K562 (cell line): ENCODE data around the gene HSPA1B. TPM values are rescaled to one million over a fixed set of nuclear protein-coding genes. Genes with fewer than 3 reads are reported as not detected.
A peak's percentile ranks its signal among the peaks of the same experiment; 100 is the strongest.

Source experiments
- CREM ChIP-seq: IDR thresholded peaks from 2 replicates; pipeline ENCODE4 v1.6.1; 2014; ENCODE audit warnings: antibody characterized with exemption, low read depth
- DACH1 ChIP-seq: fragments of 450-650 bp; IDR thresholded peaks from 2 replicates; pipeline ENCODE4 v1.6.1; 2018; ENCODE audit not compliant: partially characterized antibody
- E2F3 ChIP-seq: fragments of 250-450 bp; sonication (Bioruptor Pico); IDR thresholded peaks from 2 replicates; pipeline ENCODE4 v1.4.0; 2020; ENCODE audit warnings: mild to moderate bottlenecking
- HNRNPLL ChIP-seq: fragments of 200-400 bp; formaldehyde crosslinking; IDR thresholded peaks from 2 replicates; pipeline ENCODE4 v1.6.1; 2017; ENCODE audit warnings: low read length, low read depth, mild to moderate bottlenecking; ENCODE audit not compliant: poor library complexity, severe bottlenecking
- JUND ChIP-seq, 2 experiments: IDR thresholded peaks; 2 replicates in 1 of 2; 3 replicates in 1 of 2; pipeline ENCODE4 v1.6.1; 2011; ENCODE audit warnings: borderline replicate concordance in 2 of 2, low read depth in 2 of 2, low read length in 2 of 2, improper control_type of control experiment in 1 of 2, missing biosample characterization in 1 of 2, missing genetic modification characterization in 1 of 2, missing genetic modification reagents in 1 of 2
- SOX6 ChIP-seq: fragments of 450-650 bp; IDR thresholded peaks from 2 replicates; pipeline ENCODE4 v1.6.1; 2014; ENCODE audit warnings: mild to moderate bottlenecking
- TBP ChIP-seq: optimal IDR thresholded peaks from 2 replicates; pipeline ENCODE3; 2011; ENCODE audit warnings: low read depth, low read length, improper control_type of control experiment
- ZNF76 ChIP-seq: fragments of 250-450 bp; sonication (Bioruptor Pico); IDR thresholded peaks from 2 replicates; pipeline ENCODE4 v1.4.0; 2020; ENCODE audit warnings: mild to moderate bottlenecking, moderate library complexity, borderline replicate concordance
- ZNF79 ChIP-seq: fragments of 250-450 bp; sonication (Bioruptor Pico); IDR thresholded peaks from 2 replicates; pipeline ENCODE4 v1.4.0; 2020; ENCODE audit warnings: low read depth, mild to moderate bottlenecking, moderate library complexity
- polyA plus RNA-seq, 8 experiments: library from polyadenylated mRNA; depleted of rRNA in 4 of 8; stranded (reverse) in 5 of 8; unstranded in 3 of 8; fragments of >200 nt; fragmentation: Nextera tagmentation in 2 of 8; fragmentation: Illumina TruSeq in 1 of 8; extraction: Ambion mirVana in 2 of 8; extraction: Trizol in 1 of 8; gene quantifications; 2 replicates each; pipeline versions ENCODE4 v1.2.1 to v1.2.3, GENCODE V29; 2011 to 2014; ENCODE audit warnings: inconsistent platforms in 1 of 8, missing spikeins in 1 of 8
- total RNA-seq, 7 experiments: library from RNA; depleted of rRNA in 6 of 7; stranded (reverse); fragments of >200 nt in 6 of 7; fragmentation: Illumina TruSeq in 2 of 7; extraction: Trizol in 2 of 7; gene quantifications; 2 replicates each; pipeline versions ENCODE4 v1.2.1 to v1.2.3, GENCODE V29; 2011 to 2021; ENCODE audit warnings: low replicate concordance in 1 of 7
- TF ChIP-seq, protein P1 (sequence below): fragments of 250-450 bp; sonication (Bioruptor Pico); IDR thresholded peaks from 2 replicates; pipeline ENCODE4 v1.4.0; 2020; ENCODE audit warnings: mild to moderate bottlenecking
- TF ChIP-seq, protein P2 (sequence below): fragments of 250-450 bp; sonication (Bioruptor Pico); IDR thresholded peaks from 2 replicates; pipeline ENCODE4 v1.4.0; 2020; ENCODE audit warnings: mild to moderate bottlenecking, moderate library complexity, borderline replicate concordance
- TF ChIP-seq, protein P3 (sequence below): fragments of 450-650 bp; formaldehyde crosslinking; IDR thresholded peaks from 2 replicates; pipeline ENCODE4 v1.4.0; 2020; ENCODE audit warnings: mild to moderate bottlenecking
- TF ChIP-seq, protein P4 (sequence below), 2 experiments: fragments of 450-650 bp in 1 of 2; sonication (generic) in 1 of 2; formaldehyde crosslinking; conservative IDR thresholded peaks; 2 replicates each; pipeline versions ENCODE4 v1.4.0 to v1.8.1; 2020 to 2022; ENCODE audit warnings: mild to moderate bottlenecking in 1 of 2, missing genetic modification reagents in 1 of 2
- TF ChIP-seq, protein P5 (sequence below): fragments of 450-650 bp; IDR thresholded peaks from 2 replicates; pipeline ENCODE4 v1.6.1; 2016; ENCODE audit warnings: borderline replicate concordance
- TF ChIP-seq, protein P6 (sequence below): fragments of 450-650 bp; formaldehyde crosslinking; conservative IDR thresholded peaks from 2 replicates; pipeline ENCODE4 v1.4.0; 2022; ENCODE audit warnings: mild to moderate bottlenecking, missing genetic modification characterization
- TF ChIP-seq, protein P7 (sequence below): fragments of 450-650 bp; formaldehyde crosslinking; IDR thresholded peaks from 2 replicates; pipeline ENCODE4 v1.4.0; 2022; ENCODE audit warnings: mild to moderate bottlenecking, moderate library complexity

The HSPA1B gene
- total and polyA plus RNA-seq, 9 of the 15 experiments (the other 6 are each of a cell fraction or from before 2014, with no cell fraction given), result 0.27 to 227 (median 51.2) TPM

DNA sequence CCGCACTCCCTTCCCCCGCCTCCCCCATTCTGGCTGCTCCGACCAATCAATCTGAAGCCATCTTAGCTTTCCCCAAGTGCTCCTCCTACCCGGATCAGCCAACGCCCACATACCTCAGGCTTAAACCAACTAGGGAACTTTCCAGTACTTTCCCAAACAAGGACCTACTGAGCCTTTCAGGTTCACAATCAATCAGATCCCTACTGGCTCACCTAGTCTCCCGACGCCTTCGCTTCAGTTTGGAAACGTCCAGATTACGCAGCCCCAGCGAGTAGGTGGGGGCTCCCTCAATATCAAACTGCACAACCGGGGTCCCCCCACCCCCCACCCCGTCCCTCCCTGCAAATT lies 12.9 kb upstream of the HSPA1B start (continued):
- TF ChIP-seq, protein P1, sequence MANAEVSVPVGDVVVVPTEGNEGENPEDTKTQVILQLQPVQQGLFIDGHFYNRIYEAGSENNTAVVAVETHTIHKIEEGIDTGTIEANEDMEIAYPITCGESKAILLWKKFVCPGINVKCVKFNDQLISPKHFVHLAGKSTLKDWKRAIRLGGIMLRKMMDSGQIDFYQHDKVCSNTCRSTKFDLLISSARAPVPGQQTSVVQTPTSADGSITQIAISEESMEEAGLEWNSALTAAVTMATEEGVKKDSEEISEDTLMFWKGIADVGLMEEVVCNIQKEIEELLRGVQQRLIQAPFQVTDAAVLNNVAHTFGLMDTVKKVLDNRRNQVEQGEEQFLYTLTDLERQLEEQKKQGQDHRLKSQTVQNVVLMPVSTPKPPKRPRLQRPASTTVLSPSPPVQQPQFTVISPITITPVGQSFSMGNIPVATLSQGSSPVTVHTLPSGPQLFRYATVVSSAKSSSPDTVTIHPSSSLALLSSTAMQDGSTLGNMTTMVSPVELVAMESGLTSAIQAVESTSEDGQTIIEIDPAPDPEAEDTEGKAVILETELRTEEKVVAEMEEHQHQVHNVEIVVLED (CRISPR knock-in tag), result peak; percentile 54
- TF ChIP-seq HNRNPLL, result no peak
- TF ChIP-seq JUND (IDR thresholded peaks at IDR 0.05; ENCODE audit: borderline replicate concordance, low read depth, low read length), result peak; percentile 49; the same call in 1 of the 2 replicates
- peak; percentile 35; the same call in 1 of the 3 replicates for TF ChIP-seq JUND (tag; IDR thresholded peaks at IDR 0.05; ENCODE audit: borderline replicate concordance, low read depth, low read length)
- TF ChIP-seq, protein P2, sequence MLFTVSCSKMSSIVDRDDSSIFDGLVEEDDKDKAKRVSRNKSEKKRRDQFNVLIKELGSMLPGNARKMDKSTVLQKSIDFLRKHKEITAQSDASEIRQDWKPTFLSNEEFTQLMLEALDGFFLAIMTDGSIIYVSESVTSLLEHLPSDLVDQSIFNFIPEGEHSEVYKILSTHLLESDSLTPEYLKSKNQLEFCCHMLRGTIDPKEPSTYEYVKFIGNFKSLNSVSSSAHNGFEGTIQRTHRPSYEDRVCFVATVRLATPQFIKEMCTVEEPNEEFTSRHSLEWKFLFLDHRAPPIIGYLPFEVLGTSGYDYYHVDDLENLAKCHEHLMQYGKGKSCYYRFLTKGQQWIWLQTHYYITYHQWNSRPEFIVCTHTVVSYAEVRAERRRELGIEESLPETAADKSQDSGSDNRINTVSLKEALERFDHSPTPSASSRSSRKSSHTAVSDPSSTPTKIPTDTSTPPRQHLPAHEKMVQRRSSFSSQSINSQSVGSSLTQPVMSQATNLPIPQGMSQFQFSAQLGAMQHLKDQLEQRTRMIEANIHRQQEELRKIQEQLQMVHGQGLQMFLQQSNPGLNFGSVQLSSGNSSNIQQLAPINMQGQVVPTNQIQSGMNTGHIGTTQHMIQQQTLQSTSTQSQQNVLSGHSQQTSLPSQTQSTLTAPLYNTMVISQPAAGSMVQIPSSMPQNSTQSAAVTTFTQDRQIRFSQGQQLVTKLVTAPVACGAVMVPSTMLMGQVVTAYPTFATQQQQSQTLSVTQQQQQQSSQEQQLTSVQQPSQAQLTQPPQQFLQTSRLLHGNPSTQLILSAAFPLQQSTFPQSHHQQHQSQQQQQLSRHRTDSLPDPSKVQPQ (CRISPR knock-in tag), result no peak
- TF ChIP-seq, protein P3, sequence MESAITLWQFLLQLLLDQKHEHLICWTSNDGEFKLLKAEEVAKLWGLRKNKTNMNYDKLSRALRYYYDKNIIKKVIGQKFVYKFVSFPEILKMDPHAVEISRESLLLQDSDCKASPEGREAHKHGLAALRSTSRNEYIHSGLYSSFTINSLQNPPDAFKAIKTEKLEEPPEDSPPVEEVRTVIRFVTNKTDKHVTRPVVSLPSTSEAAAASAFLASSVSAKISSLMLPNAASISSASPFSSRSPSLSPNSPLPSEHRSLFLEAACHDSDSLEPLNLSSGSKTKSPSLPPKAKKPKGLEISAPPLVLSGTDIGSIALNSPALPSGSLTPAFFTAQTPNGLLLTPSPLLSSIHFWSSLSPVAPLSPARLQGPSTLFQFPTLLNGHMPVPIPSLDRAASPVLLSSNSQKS, result no peak
- TF ChIP-seq, protein P4, sequence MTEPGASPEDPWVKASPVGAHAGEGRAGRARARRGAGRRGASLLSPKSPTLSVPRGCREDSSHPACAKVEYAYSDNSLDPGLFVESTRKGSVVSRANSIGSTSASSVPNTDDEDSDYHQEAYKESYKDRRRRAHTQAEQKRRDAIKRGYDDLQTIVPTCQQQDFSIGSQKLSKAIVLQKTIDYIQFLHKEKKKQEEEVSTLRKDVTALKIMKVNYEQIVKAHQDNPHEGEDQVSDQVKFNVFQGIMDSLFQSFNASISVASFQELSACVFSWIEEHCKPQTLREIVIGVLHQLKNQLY (CRISPR knock-in tag; conservative IDR thresholded peaks at IDR 0.05), result peak in 1 of 2 experiments; percentile 72; a peak in 1 of 4 replicates
- TF ChIP-seq CREM, result no peak
- 0 out of 2 replicates have a peak, but pooled peaks have one; percentile 70 for TF ChIP-seq ZNF76
- TF ChIP-seq ZNF79, result peak; percentile 42; the same call in 1 of the 2 replicates
- TF ChIP-seq DACH1, result no peak
- TF ChIP-seq, protein P5, sequence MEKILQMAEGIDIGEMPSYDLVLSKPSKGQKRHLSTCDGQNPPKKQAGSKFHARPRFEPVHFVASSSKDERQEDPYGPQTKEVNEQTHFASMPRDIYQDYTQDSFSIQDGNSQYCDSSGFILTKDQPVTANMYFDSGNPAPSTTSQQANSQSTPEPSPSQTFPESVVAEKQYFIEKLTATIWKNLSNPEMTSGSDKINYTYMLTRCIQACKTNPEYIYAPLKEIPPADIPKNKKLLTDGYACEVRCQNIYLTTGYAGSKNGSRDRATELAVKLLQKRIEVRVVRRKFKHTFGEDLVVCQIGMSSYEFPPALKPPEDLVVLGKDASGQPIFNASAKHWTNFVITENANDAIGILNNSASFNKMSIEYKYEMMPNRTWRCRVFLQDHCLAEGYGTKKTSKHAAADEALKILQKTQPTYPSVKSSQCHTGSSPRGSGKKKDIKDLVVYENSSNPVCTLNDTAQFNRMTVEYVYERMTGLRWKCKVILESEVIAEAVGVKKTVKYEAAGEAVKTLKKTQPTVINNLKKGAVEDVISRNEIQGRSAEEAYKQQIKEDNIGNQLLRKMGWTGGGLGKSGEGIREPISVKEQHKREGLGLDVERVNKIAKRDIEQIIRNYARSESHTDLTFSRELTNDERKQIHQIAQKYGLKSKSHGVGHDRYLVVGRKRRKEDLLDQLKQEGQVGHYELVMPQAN, result peak; percentile 78; the same call in 1 of the 2 replicates
- TF ChIP-seq, protein P6, sequence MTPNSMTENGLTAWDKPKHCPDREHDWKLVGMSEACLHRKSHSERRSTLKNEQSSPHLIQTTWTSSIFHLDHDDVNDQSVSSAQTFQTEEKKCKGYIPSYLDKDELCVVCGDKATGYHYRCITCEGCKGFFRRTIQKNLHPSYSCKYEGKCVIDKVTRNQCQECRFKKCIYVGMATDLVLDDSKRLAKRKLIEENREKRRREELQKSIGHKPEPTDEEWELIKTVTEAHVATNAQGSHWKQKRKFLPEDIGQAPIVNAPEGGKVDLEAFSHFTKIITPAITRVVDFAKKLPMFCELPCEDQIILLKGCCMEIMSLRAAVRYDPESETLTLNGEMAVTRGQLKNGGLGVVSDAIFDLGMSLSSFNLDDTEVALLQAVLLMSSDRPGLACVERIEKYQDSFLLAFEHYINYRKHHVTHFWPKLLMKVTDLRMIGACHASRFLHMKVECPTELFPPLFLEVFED (CRISPR knock-in tag), result peak; percentile 61; the same call in 1 of the 2 replicates
- 0 out of 2 replicates have a peak, but pooled peaks have one; percentile 40 for TF ChIP-seq SOX6
- TF ChIP-seq TBP, result peak; percentile 82
- TF ChIP-seq E2F3 (CRISPR knock-in tag), result peak; percentile 60; the same call in 1 of the 2 replicates
- TF ChIP-seq, protein P7, sequence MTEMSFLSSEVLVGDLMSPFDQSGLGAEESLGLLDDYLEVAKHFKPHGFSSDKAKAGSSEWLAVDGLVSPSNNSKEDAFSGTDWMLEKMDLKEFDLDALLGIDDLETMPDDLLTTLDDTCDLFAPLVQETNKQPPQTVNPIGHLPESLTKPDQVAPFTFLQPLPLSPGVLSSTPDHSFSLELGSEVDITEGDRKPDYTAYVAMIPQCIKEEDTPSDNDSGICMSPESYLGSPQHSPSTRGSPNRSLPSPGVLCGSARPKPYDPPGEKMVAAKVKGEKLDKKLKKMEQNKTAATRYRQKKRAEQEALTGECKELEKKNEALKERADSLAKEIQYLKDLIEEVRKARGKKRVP (CRISPR knock-in tag), result peak; percentile 75; the same call in 1 of the 2 replicates
